Measurements from ENCODE around the gene SLC9A3. TPM values are rescaled to one million over a fixed set of nuclear protein-coding genes. Genes with fewer than 3 reads are reported as not detected.

Gene SLC9A3
- total RNA-seq, 1 donor from 2014 or later: 1.6 TPM

- DNase-seq (ENCODE audit: low read depth) (no peak), FAIRE-seq (no peak)
- Histone ChIP-seq H3K27me3 (ENCODE audit: control insufficient read depth, insufficient read depth, low read length) (no peaks in the 10 kb centered on the region), H3K4me3 (ENCODE audit: low read depth, low read length) (no peak overlapping the region), H3K36me3 (ENCODE audit: control insufficient read depth, insufficient read depth, low read length) (no peaks in the 10 kb centered on the region)
- TF ChIP-seq CTCF (IDR thresholded peaks at IDR 0.05; ENCODE audit: insufficient read depth, low read length, severe bottlenecking): no peak
These were observed 96.0 kb downstream of the SLC9A3 start for GRCh38 chr5:428219-428618.

- Histone ChIP-seq H3K36me3 (ENCODE audit: control insufficient read depth, insufficient read depth, low read length) (no peaks in the 10 kb centered on the region), H3K27me3 (ENCODE audit: control insufficient read depth, insufficient read depth, low read length) (no peaks in the 10 kb centered on the region), H3K4me3 (ENCODE audit: low read depth, low read length) (no peak overlapping the region)
- no peak for FAIRE-seq
- no peak for DNase-seq (ENCODE audit: low read depth)
- TF ChIP-seq CTCF (IDR thresholded peaks at IDR 0.05; ENCODE audit: insufficient read depth, low read length, severe bottlenecking): no peak
These were observed 96.7 kb downstream of the SLC9A3 start for GRCh38 chr5:427415-428087.

- FAIRE-seq (no peak), DNase-seq (ENCODE audit: low read depth) (no peak)
- TF ChIP-seq CTCF (IDR thresholded peaks at IDR 0.05; ENCODE audit: insufficient read depth, low read length, severe bottlenecking): no peak
- Histone ChIP-seq H3K4me3 (ENCODE audit: low read depth, low read length) (no peak overlapping the region), H3K36me3 (ENCODE audit: control insufficient read depth, insufficient read depth, low read length) (no peaks in the 10 kb centered on the region), H3K27me3 (ENCODE audit: control insufficient read depth, insufficient read depth, low read length) (no peaks in the 10 kb centered on the region)
These were observed 97.8 kb downstream of the SLC9A3 start for GRCh38 chr5:426392-426976.

GRCh38 chr5:425714-426113, 98.5 kb downstream of the SLC9A3 start:
- H3K4me3 ChIP-seq (ENCODE audit: low read depth, low read length): no peak overlapping the region
- H3K27me3 ChIP-seq (ENCODE audit: control insufficient read depth, insufficient read depth, low read length): no peaks in the 10 kb centered on the region
- FAIRE-seq: no peak
- no peaks in the 10 kb centered on the region for H3K36me3 ChIP-seq (ENCODE audit: control insufficient read depth, insufficient read depth, low read length)
- TF ChIP-seq CTCF (IDR thresholded peaks at IDR 0.05; ENCODE audit: insufficient read depth, low read length, severe bottlenecking): peak; percentile 15
- DNase-seq (ENCODE audit: low read depth): peak; percentile 13

GRCh38 chr5:424301-425110, 99.7 kb downstream of the SLC9A3 start:
- no peaks in the 10 kb centered on the region for H3K27me3 ChIP-seq (ENCODE audit: control insufficient read depth, insufficient read depth, low read length)
- FAIRE-seq (no peak), DNase-seq (ENCODE audit: low read depth) (no peak)
- no peaks in the 10 kb centered on the region for H3K36me3 ChIP-seq (ENCODE audit: control insufficient read depth, insufficient read depth, low read length)
- no peak for TF ChIP-seq CTCF (IDR thresholded peaks at IDR 0.05; ENCODE audit: insufficient read depth, low read length, severe bottlenecking)
- H3K4me3 ChIP-seq (ENCODE audit: low read depth, low read length): no peak overlapping the region
